Measurements from ENCODE around the gene FBXO21.

GRCh38 chr12:117236456-117237001, 46.3 kb upstream of the FBXO21 start:
- TF ChIP-seq CTCF (IDR thresholded peaks at IDR 0.05; ENCODE audit: insufficient read depth, low read depth, low read length) (peak; percentile 62), EZH2 (IDR thresholded peaks at IDR 0.05; ENCODE audit: insufficient read depth, low read length) (no peak)

All from astrocyte (in vitro differentiated cells and primary cell).